Activated CD4-positive, alpha-beta T cell treated with anti-CD3 and anti-CD28 coated beads for 1 hour (primary cell): ENCODE data around the gene NCCRP1.

Experiments used
- DNase-seq: peaks from one replicate; pipeline ENCODE4 v3.0.0-alpha.2; 2020

Gene NCCRP1

DNA sequence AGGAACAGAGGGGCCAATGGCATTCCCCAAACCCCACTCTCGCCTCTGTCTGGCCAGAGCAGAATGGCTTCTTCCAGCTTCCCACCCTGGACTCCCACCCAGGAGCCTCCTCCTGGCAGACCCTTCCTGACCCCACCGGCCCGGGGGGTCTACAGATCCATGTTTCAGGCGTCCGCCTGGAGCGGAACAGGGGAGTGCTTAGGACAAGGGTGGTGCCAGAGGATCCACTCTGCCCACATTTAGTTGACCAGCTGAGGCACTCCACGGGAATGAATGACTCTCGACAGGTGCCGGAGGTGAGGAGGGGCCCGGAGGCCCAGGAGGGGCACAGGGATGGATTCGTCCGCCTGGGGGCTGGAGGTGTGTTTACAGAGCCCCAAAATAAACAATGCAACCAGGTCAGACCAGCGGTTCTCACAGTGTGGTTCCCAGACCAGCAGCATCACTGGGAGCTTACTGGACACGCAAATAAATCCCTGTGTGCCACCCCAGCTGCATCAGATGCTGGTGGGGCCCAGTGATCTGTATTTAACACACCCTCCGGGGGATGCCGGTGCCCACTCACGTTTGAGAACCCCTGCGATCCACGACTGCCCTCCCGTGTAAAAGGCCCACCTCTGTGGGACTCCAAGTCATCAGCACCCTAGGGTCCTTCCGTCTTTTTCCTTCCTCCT is 15.1 kb upstream of the NCCRP1 start:
- no peak for DNase-seq

DNA sequence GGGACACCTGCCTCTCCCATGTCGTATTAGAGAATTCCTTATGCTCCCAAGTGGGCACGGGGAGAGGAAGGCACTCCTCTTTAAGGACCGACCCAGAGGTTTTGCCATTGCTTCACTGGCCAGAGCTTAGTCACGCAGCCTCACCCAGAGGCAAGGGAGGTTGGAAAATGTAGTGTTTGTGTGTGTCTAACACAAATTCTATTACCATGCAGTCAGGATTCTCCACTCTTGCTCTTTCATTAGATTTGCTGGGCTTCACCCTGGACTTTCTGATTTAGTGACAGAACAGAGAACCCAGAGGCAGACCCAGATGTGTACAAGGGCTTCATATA is 14.6 kb upstream of the NCCRP1 start:
- DNase-seq = no peak

DNA sequence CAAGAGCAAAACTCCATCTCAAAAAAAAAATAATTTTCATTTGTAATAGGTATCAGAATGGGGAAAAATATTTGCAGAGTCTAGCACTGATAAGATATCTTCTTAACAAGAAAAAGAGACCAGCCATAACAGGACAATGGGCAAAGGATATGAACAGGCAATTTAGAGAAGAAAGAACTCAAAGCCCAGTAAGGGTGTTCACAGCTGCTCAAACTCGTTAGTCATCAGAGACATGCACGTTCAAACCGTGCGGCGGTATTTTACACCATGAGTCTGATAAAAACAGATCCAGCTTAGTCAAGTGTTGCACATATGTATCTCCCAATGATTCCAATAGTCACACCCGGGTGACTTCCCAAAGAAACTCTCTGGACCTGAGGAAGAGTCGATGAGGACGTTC is 13.7 kb upstream of the NCCRP1 start:
- DNase-seq = no peak

GRCh38 chr19:39186391-39186790 is 10.4 kb upstream of the NCCRP1 start:
- no peak for DNase-seq

- no peak for DNase-seq
Measured at GRCh38 chr19:39187552-39187943, 9.2 kb upstream of the NCCRP1 start.

DNA sequence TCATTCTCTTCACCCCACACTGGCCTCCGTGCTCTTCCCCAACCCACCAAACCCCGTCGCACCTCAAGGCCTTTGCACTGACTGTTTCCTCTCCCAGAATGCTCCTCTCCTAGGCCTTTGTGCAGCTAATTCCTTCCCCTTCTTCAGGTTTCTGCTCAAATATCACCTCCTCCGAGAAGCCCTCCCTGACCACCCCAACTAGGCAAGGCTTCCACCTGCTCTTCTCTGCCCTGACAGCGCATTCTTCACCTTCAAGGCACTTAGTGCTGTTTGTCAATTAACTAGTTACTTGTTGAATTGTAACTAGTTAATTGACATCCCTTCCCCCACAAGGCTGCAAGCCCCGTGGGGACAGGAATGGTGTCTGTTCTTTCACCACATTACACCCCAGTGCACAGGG is 7.8 kb upstream of the NCCRP1 start:
- DNase-seq = no peak

DNA sequence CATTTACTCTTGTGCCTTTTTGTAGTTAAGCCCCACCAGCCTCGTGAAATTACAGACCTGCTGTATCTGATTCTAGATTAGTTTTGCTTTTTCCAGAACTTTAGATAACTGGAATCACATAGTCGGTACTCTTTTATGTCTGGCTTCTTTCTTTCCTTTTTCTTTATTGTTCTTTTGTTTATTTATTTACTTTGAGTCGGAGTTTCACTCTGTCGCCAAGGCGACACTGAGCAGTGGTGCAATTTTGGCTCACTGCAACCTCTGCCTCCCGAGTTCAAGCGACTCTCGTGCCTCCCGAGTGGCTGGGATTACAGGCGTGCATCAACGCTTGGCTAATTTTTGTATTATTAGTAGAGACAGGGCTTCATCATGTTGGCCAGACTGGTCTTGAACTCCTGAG is 6.0 kb upstream of the NCCRP1 start:
- DNase-seq = no peak

- DNase-seq = no peak
Measured at GRCh38 chr19:39192846-39193245, 3.9 kb upstream of the NCCRP1 start.

DNA sequence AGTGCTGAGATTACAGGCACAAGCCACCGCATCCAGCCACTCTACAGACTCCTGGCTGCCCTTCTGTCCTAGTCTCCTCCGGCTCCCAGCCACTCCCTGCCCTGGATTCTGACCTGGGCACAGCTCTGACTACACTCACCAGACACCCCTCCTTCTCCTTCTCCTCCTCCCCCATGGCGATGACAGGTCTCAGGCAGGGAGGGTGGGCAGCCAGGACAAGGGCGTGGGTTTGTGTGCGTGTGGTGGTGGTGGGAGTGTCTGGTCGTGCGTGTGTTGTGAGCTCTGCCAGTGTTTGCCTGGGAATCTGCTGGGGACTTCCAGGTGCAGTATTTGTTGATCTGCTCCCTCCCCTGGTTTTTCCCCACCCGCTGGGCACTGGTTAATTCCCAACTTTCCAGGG is 3.0 kb upstream of the NCCRP1 start:
- no peak for DNase-seq

- no peak for DNase-seq
Measured at GRCh38 chr19:39194832-39195542, 1.8 kb upstream of the NCCRP1 start.

GRCh38 chr19:39195755-39196154 is 1.0 kb upstream of the NCCRP1 start:
- DNase-seq = no peak

GRCh38 chr19:39196320-39196719 is 444 bp upstream of the NCCRP1 start:
- DNase-seq = no peak

DNA sequence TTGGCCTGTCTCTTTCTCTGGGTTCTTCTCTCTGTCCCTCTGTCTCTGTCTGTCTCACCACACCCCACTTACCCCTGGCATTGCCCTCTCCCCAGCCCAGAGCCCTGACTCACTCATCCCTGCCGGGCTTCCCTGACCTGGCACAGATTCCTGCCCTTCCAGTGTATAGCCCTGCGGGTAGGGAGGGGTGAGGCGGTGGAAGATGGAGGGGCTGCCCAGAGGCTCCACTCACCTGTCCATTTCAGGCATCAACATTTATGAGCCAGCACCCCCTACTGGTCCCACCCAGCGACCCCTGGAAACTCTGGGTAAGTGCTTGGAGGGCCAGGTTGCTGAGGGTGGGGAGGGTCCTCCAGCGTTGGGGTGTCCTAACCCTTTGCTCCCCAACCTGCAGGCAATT is 1.0 kb downstream of the NCCRP1 start:
- no peak for DNase-seq

- no peak for DNase-seq
Measured at GRCh38 chr19:39199025-39199424, 2.3 kb downstream of the NCCRP1 start.

DNA sequence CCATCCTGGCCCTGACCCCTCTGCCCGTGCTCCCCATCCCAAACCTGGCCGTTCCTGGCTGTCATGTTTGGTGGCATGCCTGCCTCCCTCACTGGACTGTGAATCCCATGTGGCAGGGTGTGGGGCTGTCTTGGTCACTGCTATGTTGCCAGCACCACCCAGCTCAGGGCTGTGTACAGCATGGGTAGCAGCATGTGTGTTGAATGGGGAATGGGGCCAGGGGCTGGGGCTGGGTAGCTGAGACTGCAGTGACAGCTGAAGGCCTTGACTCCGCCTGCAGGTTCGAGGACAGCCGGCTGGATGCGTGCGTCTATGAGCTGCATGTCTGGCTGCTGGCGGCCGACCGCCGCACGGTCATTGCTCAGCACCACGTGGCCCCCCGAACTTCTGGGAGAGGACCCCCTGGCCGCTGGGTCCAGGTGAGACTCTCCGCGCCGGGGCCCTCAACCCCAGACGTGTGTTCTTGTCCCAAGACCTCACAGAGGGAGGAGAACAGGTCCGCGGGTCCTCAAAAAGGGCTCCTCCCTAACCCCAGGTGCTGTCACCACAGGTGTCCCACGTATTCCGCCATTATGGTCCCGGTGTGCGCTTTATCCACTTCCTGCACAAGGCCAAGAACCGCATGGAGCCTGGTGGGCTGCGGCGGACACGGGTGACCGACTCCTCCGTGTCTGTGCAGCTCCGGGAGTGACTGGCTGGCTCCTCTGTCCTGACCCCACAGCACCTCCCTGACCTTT is 3.5 kb downstream of the NCCRP1 start:
- no peak for DNase-seq

- no peak for DNase-seq
Measured at GRCh38 chr19:39200803-39201115, 4.0 kb downstream of the NCCRP1 start.

DNA sequence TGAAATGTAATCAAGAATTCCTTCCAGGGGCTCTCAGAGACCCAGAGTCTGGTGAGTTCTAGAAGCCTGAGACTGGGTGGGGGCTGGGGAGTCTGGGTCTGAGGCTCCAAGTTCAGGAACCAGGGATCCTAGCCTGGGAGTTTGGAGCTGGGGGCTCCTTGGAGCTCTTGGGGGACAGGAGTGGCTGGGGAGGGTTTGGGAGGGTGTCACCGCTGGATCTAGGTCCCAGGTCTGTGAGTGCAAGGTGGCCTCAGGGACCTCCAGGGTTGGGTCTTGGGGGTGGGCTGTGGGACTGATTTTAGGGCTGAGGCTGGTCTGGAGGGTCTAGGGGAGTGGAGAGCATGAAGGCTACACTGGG is 6.2 kb downstream of the NCCRP1 start:
- DNase-seq = no peak

GRCh38 chr19:39203372-39204341 is 6.9 kb downstream of the NCCRP1 start, which contains the start of gene SYCN:
Gene SYCN (minus strand): TSS chr19:39204263. CDS start chr19:39204254, 9 bp downstream.
- DNase-seq = no peak

- no peak for DNase-seq
Measured at GRCh38 chr19:39205449-39205764, 8.6 kb downstream of the NCCRP1 start.

GRCh38 chr19:39206122-39206521 is 9.4 kb downstream of the NCCRP1 start:
- DNase-seq = no peak

GRCh38 chr19:39207293-39207836 is 10.6 kb downstream of the NCCRP1 start:
- no peak for DNase-seq

GRCh38 chr19:39208175-39208795 is 11.5 kb downstream of the NCCRP1 start:
- DNase-seq = no peak

GRCh38 chr19:39209196-39209595 is 12.4 kb downstream of the NCCRP1 start:
- DNase-seq = no peak
